Activated CD4-positive, alpha-beta T cell treated with anti-CD3 and anti-CD28 coated beads, Interleukin-10, Interleukin-2, amounts not matched to agents 100 ng/mL and 50 ng/mL, durations not matched to agents 16 hours and 8 hours (primary cell): ENCODE data around the gene IFT43.

Experiments
- DNase-seq: peaks from one replicate; pipeline ENCODE4 v3.0.0-alpha.2; 2020

IFT43 gene

DNA sequence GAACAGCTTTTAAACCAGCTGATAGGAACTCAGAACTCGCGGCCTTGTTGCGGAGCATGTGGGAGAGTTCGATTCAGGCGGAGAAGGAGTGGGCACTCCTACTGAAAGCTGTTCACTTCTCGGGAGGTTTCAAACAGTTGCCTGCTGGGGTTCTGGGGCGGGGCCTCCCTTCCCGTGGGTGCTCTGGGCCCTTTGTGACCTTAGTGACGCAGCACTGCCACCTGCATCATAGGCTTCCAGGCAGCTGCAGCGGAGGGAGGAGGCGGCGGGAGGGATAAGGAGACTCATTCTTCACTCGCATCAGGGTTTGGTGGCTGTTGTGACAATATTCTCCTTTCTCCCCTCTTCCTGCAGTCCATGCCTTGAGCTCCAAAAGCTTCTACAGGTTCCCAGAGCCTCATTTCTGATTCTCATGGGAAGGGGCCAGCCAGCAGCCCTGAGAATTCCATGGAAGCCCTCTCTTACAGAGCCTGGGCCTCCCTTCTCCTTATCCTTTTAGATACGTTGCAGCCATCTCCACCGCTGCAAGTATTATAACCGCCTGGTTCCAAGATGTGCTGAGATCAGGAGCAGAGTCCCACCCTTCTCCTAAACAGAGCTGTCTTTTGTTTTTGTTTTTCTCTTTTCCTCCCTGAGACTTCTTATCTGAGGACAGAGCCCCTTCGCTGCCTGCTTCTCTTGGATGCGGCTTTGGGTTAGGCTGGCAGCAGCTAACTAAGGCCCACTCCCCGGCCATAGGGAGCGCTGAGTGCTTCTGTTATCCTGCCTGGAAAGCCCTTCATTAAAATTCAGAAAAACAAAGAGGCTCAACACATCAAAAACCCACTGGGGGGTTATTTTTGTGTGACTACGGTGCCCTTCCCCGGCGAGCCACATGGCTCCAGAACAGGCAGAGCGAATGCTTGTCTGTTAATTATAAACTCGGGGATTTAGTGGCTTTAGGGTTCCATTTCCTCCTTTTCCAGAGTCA, 98.5 kb downstream of the IFT43 start:
- no peak for DNase-seq

DNA sequence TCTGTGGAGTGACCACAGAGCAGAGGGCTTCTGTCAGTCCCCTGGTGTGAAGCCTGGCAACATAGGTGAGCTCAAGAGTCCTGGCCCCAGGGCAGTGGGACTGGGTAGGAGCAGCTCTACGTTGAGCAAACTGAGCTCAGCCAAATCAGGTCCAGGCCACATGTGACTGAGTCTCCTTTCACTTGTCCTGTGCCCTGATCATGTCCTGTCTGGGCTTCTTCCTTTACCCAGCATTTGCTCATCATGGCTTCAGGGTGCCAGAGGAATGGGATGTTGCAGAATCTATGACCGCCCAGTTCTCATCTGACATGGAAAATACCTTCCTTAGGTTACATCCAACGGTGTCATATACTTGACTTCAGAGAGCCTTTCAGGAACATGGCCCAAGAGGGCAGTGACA, 99.8 kb downstream of the IFT43 start:
- no peak for DNase-seq

DNA sequence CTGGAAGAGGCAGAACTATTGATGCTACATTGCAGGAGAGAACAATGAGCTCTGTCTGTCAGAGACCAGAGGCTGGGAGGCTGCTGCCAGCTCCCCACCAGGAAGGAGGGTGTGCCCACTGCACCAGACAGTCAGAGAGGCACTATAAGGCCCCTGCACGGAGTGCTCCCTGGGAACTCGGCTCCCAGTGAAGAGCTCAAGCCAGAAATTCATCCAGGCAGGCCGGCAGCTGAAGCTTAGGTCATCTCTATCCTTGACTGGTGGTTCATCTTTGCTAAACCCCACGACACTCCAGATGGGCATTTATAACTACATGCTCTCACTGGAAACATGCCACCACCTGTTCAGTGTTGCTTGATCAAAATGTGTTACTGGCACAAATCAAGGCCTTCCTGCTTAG, 101.1 kb downstream of the IFT43 start:
- no peak for DNase-seq

DNA sequence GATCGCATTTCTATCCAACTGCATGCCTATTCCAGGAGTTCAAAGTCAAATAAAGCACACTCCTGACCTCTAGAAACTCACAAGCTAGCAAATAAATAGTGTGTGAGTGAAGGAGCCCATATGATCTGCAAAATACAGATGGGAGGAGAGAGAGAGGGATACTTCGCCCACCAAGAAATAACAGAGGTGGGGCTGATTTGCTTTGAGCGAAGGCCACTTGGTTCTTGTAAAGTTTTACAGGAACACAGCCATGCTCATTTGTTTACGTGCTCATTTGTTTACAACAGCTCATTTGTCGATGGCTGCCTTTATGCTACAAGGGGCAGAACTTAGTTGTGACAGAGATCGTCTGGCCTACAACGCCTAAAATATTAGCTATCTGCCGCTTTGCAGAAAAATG, 102.8 kb downstream of the IFT43 start:
- DNase-seq = no peak

DNA sequence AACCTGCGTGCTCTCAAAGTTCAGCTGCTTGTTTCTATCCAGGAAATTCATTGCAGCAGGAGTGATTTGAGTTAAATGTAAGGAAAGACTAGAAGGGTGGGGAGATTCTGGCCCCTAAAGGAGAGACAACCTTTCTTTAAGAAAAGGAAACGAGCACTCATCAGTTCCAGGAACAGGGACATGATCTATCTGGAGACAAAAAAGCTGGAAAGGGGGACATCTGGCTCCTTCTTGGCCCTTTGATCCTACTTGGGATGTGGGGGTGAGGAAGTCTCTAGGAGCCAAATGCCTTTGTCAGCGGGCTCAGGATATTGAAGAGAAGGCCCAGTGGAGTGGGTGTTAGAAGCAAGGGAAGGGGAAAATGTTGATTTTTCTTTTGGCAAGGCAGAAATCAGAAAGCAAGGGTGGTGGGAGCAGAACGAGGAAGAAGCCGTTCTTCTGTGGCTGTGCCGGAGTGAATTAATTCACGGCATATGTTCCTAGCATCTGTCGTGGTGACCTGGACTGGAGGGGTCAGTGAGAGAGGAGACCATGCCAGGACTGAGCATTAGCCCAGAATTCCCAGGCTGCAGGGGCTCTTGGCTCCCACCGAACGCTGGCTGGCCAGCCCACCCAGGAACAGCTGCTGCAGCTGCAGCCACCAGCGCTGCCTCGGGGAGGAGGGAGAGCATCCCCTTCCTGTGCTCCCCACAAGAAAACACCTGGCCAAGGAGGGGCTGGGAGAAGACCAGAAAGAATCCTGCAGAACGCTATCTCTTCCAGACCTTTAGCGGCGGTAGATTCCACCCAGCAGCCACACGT, 103.4 kb downstream of the IFT43 start:
- DNase-seq = no peak

DNA sequence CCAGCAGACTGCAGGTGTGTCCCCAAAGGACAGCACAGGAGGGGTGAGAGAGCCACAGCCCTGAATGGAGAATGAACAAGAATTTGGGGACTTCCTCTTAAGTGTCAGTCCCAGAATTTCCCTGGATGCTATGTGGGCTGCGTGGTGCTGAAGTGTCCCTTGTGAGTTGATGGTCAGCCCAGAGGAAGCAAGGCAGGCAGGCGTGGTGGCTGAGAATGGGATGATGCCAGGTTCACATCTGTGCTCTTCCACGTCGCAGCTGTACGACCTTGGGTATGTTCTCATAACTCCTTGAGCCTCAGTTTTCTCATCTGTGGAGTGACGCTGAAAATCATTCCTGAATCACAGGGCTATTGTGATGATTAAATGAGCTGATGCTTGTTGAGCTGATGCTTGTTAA, 104.0 kb downstream of the IFT43 start:
- DNase-seq = no peak

DNA sequence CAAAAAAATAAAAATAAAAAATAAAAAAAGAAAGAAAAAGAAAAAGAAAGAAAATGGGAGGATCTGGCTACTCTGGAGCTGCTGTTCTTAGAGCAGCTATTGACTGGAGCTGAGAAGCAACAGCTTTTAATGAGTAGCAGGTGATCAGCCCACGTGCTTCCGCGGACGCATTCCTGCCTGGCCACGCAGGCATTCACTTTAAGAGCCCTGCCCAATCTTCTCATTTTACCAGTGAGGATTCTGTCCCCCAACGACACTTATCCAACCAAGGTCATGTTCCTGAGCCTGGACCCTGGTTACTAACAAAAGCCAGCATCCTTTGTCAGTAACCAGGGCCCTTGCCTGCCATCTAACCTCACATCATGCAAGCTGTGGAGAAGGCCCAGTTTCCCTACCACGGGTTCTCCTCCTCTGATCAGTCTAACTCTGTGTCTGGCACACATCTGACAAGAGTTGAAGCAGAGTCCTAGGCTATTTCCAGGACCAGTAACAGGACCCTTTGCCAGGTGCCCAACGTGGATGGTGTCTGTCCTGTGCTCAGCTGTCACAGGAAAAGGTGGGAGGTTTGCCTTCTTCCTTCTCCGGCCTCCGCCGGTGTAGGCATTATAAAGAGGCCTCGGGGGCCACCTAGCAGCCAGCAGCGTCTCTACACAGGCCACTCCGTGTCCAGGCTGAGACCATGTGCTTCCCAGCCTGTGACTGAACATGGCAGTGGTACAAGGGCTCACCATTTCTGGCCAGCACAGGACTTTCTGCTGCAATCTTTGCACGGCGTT, 105.2 kb downstream of the IFT43 start:
- no peak for DNase-seq

DNA sequence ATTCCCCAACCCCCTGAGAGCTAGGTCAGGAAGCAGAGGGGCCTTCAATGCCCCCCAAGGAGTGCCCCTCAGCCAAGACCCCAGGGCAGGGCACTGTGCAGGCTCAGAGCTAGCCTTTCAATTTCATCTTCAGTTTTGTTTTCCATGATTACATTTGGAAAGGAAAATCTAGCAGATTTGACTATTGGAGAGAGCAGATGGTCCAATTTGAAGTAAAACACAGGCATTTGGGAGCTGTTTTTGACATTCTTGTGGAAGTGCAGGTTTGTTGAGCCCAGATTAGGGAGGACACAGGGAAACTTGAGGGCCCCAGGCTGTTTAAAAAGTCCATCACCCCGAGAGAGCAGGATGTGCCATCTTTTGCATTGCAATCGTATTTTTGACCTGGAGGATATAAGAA, 107.5 kb downstream of the IFT43 start:
- DNase-seq = no peak

DNA sequence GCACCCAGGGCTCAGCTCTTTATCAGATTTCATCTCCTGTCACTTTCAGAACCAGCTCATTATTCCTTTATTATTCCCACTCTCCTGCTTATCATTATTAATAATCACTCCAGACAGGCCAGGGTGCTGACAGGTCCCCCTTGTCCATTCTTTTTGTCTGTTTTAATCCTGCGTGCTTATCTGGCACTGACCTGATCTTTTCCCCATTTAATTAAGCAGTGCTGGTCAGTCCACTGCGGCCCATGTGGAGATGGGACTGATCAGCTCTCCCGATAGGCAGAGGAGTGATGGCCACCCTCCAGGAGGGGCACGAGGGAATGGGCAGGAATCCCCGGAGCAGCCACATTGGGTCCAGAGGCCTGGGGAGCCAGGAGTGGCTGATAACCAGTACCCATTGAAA, 110.7 kb downstream of the IFT43 start:
- DNase-seq = no peak

DNA sequence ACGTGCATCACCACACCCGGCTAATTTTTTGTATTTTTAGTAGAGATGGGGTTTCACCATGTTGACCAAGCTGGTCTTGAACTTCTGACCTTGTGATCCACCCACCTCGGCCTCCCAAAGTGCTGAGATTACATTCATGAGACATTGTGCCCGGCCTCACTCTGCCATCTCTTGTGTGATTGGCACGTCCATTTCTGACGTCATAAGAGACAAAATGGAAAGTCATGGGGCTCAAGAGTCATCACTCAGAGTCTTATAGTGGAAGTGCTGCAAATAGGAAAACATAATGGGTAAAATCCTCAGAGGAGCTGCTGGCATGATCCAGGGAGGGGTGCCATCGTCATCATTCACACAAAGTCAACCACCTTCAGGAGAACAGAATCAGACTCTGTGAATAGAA, 112.0 kb downstream of the IFT43 start:
- no peak for DNase-seq

DNA sequence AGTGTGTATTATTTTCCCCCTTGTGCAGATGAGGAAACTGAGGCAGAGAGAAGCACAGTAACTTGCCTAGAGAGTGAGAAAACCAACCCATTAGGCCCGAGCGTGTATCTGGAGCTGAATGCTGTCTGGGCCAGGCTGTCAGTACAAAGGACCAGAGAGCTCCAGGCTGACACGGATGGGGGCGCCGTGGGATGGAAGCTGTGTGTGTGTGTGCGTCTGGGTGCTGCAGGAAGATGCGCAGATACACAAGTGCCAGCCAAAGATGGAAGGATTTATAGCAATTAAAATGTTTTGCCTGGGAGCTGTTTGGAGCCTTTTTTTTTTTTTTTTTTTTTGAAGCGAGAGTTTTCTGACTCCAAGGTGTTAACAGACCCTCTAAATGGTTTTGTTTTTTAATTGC, 112.5 kb downstream of the IFT43 start:
- DNase-seq = no peak

DNA sequence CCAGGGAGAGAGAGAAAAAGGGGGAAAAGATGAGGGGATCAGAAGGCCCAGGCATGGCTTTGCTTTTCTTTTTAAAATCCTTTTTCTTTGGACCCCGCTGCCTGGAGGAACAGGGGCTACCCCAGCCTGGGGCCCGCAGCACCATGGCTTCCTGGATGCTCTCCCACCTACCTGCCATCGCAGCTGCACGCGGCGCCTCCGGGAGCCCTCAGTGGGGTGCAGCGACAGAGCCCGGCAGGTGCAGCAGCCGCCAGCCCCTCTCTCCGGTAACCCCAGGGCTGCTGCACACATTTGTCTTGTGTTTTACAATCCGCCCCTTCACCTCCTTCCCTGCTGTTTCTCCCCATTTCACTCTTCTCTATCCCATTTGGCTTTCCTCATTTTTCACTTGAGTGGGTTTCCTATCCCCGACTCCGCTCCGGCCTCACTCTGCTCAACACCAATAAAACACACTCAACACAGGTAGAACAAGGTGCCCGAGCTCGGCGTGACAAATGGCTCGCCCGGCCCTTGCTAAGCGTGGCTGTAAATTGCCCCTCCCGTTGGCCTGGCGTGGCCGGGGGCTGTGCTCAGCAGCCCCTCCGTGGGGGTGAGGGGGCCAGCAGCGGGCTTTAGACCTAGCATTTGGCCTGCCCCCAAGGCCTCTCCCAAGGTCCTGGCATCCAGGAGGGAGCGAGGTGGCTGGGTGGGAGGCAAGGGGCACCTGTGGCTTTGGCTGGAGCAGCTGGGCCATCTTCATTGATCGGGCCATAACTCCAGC, 113.5 kb downstream of the IFT43 start:
- no peak for DNase-seq

DNA sequence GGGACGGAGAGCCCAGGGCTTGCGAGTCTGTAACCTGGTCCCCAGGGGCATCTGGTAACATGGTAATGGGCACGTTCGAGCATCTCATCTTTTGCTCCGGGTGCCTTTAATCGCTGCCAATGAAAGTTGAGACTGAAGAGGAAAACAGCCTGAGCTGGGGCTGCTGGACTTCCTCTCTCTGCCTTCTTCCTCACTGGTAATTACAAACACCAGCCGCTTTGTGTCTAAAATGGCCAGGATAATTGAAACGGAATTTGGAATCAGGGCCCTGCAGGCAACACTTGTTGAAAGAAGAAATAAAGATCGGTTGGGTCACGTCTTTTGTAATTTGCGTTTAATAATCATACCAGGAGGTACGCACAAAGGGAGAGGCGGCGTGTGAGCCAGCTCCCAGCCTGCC, 114.7 kb downstream of the IFT43 start:
- no peak for DNase-seq

DNA sequence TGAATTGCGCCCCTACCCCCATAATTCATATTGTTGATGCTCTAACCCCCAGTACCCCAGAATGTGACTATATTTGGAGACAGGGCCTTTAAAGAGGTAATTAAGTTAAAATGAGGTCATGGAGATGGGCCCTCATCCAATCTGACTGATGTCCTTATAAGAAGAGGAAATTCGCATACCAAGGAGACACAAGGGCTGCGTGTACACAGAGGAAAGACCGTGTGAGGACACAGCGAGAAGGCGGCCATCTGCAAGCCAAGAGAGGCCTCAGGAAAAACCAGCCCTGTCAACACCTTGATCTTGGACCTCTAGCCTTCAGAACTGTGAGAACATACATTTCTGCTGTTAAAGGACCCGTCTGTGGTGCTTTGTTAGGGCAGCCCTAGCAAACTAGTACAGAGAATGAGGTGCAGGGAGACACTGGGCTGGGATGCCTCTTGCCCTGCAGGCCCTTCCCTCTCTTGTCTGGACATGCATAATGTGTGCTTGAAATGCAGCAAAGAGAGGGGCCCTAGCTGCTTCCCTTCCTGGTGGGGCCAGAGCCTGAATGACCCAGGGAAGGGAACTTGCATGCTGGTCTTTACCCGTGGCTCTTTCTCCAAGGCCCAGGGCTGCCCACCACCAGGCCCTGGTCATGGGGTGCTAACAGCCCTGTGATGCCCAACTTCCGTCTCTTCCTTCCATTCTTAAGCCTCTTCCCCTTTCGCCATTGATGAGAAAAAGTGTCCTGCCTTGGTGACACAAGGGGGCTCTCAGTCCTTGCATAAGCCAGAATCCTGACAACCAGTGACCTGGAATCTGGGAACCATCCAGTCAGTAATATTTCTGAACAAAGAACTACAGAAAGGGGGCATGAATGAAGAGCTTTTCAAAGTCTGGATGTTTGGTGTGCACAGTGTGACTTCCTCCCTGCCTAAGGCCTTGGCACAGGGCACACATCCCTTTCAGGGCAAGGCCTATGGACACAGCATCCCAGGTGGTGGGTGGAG, 116.1 kb downstream of the IFT43 start:
- DNase-seq = no peak

DNA sequence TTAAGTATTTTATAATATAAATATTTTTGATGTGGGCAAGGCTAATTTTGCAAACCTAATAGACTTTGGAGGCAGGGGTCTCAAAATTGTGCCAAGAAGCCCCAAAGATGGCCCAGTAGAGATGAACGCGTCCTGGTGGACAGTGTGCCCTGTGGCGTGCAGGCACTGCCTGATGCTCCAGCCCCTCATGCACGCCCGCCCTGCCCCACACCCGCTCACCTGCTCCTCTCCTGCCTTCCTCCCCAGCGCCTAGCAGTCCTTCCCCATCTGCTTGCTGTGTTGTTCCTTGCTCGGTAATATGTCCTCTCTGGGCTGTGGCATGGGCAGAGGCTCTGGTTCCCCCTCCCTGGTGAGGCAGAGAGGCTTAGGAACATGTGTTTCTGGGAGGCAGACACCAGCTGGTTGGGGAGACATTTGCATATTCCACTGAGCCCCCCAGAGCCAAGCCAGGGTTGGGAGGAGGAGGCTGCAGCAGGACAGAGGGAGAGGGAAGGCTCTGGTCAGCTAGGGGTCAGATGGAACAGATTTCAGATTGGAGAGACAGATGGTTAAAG, 119.3 kb downstream of the IFT43 start:
- no peak for DNase-seq

DNA sequence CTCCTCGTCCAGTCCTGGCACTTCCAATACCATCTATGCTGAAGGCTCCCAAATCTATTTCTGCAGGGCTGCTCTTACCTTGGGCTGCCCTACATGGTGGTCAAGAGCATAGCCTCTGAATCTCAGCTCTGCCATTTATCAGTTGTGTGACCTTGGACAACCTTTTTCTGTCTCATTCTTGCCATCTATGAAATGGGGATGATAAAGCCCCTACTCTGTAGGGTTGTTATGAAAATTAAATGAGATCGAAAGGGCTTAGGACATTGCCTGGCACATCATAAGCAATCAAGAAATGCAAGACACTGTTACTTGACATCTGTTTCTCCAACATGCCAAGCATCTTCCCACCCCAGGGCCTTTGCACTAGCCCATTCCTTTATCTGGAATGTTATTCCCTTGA, 120.6 kb downstream of the IFT43 start:
- no peak for DNase-seq

DNA sequence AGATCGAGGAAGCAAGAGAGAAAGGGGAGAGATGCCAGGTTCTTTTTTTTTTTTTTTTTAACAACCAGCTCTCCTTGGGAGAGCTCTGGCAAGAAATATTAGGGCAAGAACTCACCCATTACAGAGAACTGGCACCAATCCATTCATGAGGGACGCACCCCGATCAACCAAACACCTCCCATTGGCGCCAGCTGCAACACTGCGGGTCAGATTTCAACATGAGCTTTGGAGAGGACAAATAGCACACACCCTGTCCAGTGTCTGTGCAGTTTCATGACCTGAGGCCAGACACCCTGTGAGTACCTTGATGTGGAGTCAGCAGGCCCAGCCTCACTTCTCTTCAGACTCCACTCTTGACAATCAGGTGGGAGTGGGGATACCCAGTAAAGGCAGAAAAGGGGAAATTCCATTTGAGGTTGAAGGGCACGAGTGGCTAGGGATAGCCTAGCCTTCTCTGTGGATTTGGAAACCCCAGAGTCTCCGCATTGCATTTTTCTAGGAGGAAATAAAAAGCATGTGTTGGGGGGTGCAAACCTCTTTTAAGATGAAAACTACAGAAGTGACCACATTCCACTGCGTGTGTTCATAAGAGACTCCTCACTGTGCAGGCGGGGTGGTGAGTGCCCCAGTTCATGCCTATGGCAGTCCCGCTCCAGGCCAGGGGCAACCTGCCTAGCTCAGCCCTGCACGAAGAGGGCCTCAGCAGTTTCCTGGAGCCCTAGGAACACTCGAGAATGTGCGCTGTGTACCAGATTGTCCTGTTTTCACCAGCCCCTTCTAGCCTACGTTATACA, 123.7 kb downstream of the IFT43 start:
- DNase-seq = no peak

DNA sequence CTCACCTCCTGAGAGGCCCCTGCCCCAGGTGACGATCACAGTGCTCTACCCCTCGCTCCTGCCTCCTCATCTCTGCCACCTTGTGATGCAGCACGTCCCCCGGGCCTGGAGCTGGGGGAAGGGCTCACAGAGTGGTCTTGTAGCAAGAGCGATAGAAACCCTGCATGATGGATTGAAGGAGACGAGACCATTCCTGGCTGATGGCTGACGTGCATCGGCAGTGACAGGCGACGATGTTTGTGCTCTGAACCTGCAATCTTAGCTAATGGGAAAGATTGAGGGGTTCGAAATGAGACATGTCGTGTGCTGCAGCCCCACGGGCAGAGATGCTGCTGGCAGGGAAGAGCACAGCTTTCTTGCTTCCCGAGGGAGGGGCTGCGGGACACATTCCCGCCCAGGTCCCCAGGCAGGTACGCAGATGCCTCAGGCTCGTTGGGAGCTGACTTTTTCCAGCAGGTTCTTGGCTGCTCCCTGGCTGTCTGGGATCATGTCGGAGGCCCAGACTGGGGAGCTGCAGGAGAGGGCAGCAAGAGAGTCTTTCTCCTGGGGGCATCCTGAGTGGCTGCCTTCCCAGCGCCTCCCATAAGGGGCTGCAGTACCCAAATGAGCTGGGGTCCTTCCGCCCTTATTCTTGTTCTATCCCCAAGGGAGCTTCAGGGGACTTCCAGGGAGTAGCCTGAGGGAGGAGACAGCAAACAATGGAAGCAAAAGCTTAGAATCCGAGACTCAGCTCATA, 127.5 kb downstream of the IFT43 start:
- DNase-seq = no peak

DNA sequence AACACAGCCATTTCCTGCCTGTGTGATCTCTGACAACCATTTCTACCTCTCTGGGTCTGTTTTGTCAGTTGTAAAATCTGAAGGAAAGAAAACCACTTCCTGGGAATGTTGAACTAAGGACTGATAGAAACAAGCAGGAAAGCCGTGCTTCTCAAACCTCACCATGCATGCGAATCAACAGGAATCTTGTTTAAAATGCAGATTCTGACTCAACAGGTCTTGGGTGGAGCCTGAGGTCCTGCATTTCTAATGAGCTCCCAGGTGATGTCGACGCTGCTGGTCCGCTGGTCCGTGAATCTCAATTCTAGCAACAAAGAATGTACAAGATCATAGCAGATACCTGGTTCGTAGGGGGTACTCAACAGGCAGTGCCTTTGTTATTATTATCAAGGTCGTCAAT, 128.1 kb downstream of the IFT43 start:
- DNase-seq = no peak
